NCI-H446 treated with DMSO at 0.1 percent for 48 hours (cell line): ENCODE measurements around the gene SYCP3.

Source experiments
- DNase-seq: peaks from one replicate; lab custom pipeline; 2025; lab: John Stamatoyannopoulos, UW

The SYCP3 gene

GRCh38 chr12:101680240-101680639 is 59.0 kb downstream of the SYCP3 start:
- no peak for DNase-seq
